ENCODE data around the gene MARK2. TPM values are rescaled to one million over a fixed set of nuclear protein-coding genes. Genes with fewer than 3 reads are reported as not detected.

The MARK2 gene
- total and polyA plus RNA-seq, 10 of the 15 experiments (the other 5 are each of a cell fraction or from before 2014, with no cell fraction given), result 0.19 to 29.5 (median 13.2) TPM

DNA sequence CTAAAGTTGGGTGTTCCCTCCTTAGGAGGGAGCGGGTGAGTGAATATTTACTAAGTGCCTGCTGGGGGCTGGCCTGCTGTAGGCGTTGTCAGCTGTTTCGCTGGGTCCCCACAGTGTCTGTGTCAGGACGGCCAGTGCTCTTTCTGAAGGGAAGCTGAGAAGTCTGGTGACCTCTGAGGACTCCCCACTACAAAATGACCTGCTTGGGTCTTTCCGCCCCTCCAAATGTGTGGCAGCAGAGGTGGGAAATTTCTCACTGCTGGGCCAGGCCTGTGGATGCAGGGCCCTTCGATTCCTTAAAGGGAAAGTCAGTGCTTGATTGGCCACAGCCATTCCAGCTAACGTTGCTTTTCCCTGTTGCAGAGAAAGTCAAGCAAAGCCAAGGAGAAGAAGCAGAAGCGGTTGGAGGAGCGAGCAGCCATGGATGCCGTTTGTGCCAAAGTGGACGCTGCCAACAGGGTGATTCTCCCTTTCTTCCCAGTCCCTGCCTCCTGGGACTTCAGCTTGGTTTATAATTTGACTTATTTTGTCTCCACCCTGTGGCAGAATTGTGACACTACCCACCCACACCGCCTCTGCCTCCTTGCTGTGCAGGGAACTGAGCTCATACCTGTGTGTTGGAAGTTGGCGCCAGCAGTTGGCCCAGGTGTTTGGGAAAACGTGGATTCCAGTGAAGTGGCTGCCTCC lies 106.7 kb downstream of the MARK2 start:
- ChIA-PET CTCF (interaction anchor here (0.6 to 12.7 kb wide), 35 partner anchors 9 to 467 kb away, joined by 3 to 271 read pairs (median 4); partner anchors contain the start of genes ATL3, MARK2, RCOR2 and ZFTA), RAD21 (ENCODE audit: unreplicated experiment) (interaction anchor here (0.9 to 6.0 kb wide), 13 partner anchors 10 to 220 kb away, joined by 3 to 101 read pairs (median 4); partner anchors contain the start of genes MARK2 and ZFTA), POLR2A (interaction anchor here (0.5 to 1.8 kb wide), 3 partner anchors 28 to 108 kb away, joined by 4 to 8 read pairs (median 4); partner anchors contain the start of gene RCOR2), SMC1A (ENCODE audit: uncharacterized antibody, unreplicated experiment) (interaction anchor here (0.7 to 11.4 kb wide), 18 partner anchors 11 to 396 kb away, joined by 3 to 234 read pairs (median 4); partner anchors contain the start of genes MARK2, RCOR2 and ZFTA)
- DNase-seq (ENCODE audit: low read depth, low spot score) (no peak), FAIRE-seq (peak; percentile 23), ATAC-seq (peak; percentile 94)
- Histone ChIP-seq H4K20me1 (ENCODE audit: control insufficient read depth, insufficient read depth) (no peaks in the 10 kb centered on the region), H3K79me2 (ENCODE audit: control insufficient read depth, insufficient read depth, low read length) (peaks cover 26% of the 10 kb centered on the region), H3K9ac (ENCODE audit: control insufficient read depth, insufficient read depth, low read length) (no peak overlapping the region), H3K27ac (ENCODE audit: control insufficient read depth, insufficient read depth) (no peak overlapping the region), H2AFZ (ENCODE audit: control insufficient read depth, low read depth, low read length) (no peak overlapping the region), H3K4me2 (ENCODE audit: control insufficient read depth, insufficient read depth) (no peak overlapping the region), H3K4me1 (ENCODE audit: control insufficient read depth, insufficient read depth, low read length) (peaks cover 16% of the 10 kb centered on the region), H3K4me3 (no peak overlapping the region), H3K27me3 (replicated peaks in 1 of 2; ENCODE audit: control insufficient read depth in 2 of 2, insufficient read depth in 2 of 2, low read length in 1 of 2) (no peaks in the 10 kb centered on the region), H3K9me3 (replicated peaks; ENCODE audit: control insufficient read depth, insufficient read depth, low read length) (no peaks in the 10 kb centered on the region), H3K36me3 (ENCODE audit: control insufficient read depth in 2 of 2, insufficient read depth in 2 of 2, low read length in 1 of 2) (peaks cover 8 to 14% of the 10 kb centered on the region in 2 experiments; a peak in 3 of 4 replicates)
- BruUV-seq (replicated peaks), result no TSS peak
- intact Hi-C loops (cut with micrococcal nuclease; ENCODE audit: unreplicated experiment), result loop anchor here (1.0 kb wide), 1 partner anchor 108 kb away; no protein-coding TSS in a partner anchor
- 49% methylated on average over 14 of the region's 14 CpGs for WGBS (ENCODE audit: insufficient coverage, insufficient replicate concordance, low lambda C conversion rate, missing lambda C conversion rate)
- TF ChIP-seq MEF2B (IDR thresholded peaks at IDR 0.05; ENCODE audit: partially characterized antibody, poor library complexity, severe bottlenecking) (peak; percentile 77), NBN (IDR thresholded peaks at IDR 0.05) (0 out of 2 replicates have a peak, but pooled peaks have one; percentile 34), RAD21 (IDR thresholded peaks at IDR 0.05; ENCODE audit: insufficient read depth, low read depth, low read length) (peak; percentile 65), YY1 (IDR thresholded peaks at IDR 0.05; ENCODE audit: low read depth, low read length) (no peak), POU2F2 (IDR thresholded peaks at IDR 0.05; ENCODE audit: borderline replicate concordance, low read depth, low read length) (no peak), SMC3 (IDR thresholded peaks at IDR 0.05; ENCODE audit: borderline replicate concordance, low read length) (peak; percentile 69; the same call in 1 of the 2 replicates), IKZF2 (IDR thresholded peaks at IDR 0.05) (peak; percentile 27 to 33; a peak in 1 of 4 replicates), IKZF1 (conservative IDR thresholded peaks at IDR 0.05) (peak; percentile 63; the same call in 1 of the 2 replicates), DPF2 (IDR thresholded peaks at IDR 0.05) (no peak), RELB (IDR thresholded peaks at IDR 0.05; ENCODE audit: low read depth) (0 out of 2 replicates have a peak, but pooled peaks have one; percentile 23)
- TF ChIP-seq, protein P1, sequence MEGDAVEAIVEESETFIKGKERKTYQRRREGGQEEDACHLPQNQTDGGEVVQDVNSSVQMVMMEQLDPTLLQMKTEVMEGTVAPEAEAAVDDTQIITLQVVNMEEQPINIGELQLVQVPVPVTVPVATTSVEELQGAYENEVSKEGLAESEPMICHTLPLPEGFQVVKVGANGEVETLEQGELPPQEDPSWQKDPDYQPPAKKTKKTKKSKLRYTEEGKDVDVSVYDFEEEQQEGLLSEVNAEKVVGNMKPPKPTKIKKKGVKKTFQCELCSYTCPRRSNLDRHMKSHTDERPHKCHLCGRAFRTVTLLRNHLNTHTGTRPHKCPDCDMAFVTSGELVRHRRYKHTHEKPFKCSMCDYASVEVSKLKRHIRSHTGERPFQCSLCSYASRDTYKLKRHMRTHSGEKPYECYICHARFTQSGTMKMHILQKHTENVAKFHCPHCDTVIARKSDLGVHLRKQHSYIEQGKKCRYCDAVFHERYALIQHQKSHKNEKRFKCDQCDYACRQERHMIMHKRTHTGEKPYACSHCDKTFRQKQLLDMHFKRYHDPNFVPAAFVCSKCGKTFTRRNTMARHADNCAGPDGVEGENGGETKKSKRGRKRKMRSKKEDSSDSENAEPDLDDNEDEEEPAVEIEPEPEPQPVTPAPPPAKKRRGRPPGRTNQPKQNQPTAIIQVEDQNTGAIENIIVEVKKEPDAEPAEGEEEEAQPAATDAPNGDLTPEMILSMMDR (IDR thresholded peaks at IDR 0.05 in 2 of 3, conservative IDR thresholded peaks at IDR 0.05 in 1 of 3; ENCODE audit: control insufficient read depth in 2 of 3, extremely low read depth in 1 of 3, insufficient read depth in 1 of 3, low read depth in 3 of 3, low read length in 3 of 3), result peak; percentile 61 to 81 (median 69); a peak in 5 of 6 replicates
- in situ Hi-C loops (cut with MboI), result loop anchor here (5.0 kb wide), 1 partner anchor 108 kb away; the partner anchor contains the start of gene MARK2

All from GM12878 (cell line).